ENCODE results near the gene GJC2.

DNA sequence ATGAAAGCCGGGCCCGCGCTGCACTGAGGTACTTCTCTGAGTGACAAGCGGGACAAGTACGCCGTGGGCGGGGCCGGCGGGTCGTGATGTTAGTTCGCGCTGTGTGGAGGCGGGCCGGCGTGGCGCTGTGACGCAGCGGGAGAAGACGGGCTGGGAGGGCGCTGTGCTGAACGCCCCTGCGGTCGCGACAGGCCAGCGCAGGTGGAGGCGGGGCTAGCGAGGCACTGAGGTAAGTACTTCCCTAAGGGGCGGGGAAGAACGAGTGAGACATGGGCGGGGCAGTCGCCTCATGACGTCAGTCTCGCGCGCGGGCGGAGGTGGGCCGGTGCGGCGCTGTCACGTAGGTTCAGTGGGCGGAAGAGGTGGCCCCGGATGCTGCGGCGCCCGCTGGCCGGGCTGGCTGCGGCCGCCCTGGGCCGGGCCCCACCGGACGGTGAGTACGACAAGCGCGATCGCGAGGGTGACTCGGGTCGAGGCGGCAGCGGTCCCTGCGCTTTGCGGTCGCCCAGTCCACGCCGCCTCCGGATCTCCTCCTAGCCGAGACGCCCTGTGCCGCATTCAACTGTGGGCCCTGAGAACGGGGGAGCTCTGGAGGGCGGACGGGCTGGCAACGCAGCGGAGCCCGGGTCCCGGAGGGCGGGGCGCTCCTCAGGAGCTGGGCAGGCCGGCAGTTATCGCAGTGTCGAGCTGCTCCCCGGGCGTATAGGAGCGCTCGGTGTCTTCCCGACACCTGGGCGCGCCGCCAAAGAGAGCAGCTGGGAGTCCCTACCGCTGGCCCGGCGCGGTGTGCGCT is 9.6 kb upstream of the GJC2 start, which contains the start of gene GUK1:
- TF ChIP-seq, protein P1, sequence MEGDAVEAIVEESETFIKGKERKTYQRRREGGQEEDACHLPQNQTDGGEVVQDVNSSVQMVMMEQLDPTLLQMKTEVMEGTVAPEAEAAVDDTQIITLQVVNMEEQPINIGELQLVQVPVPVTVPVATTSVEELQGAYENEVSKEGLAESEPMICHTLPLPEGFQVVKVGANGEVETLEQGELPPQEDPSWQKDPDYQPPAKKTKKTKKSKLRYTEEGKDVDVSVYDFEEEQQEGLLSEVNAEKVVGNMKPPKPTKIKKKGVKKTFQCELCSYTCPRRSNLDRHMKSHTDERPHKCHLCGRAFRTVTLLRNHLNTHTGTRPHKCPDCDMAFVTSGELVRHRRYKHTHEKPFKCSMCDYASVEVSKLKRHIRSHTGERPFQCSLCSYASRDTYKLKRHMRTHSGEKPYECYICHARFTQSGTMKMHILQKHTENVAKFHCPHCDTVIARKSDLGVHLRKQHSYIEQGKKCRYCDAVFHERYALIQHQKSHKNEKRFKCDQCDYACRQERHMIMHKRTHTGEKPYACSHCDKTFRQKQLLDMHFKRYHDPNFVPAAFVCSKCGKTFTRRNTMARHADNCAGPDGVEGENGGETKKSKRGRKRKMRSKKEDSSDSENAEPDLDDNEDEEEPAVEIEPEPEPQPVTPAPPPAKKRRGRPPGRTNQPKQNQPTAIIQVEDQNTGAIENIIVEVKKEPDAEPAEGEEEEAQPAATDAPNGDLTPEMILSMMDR (IDR thresholded peaks at IDR 0.05), result peak in 2 of 3 experiments; percentile 11 to 62
- TF ChIP-seq POLR2A (IDR thresholded peaks at IDR 0.05), result peak; percentile 80

All from testis (tissue), 2 donors.